Transverse colon (tissue), 3 donors: Measurements from ENCODE around the gene RAPGEF2.

Experiments
- EP300 ChIP-seq: sonication (generic); formaldehyde crosslinking; IDR thresholded peaks from one replicate; pipeline ENCODE4 v1.6.1; 2017; ENCODE audit warnings: antibody characterized with exemption, low read depth
- POLR2A ChIP-seq: fragments of 450-650 bp; IDR thresholded peaks from one replicate; pipeline ENCODE4 v1.6.1; 2016; ENCODE audit warnings: antibody characterized with exemption, mild to moderate bottlenecking, moderate library complexity
- TF ChIP-seq, protein P1 (sequence below), 5 experiments: fragments of 200-600 bp in 3 of 5; fragments of 450-650 bp in 2 of 5; sonication (generic) in 3 of 5; IDR thresholded peaks; 1 replicate in 2 of 5; 2 replicates in 3 of 5; pipeline ENCODE4 v1.5.1; 2016 to 2017; ENCODE audit warnings: antibody characterized with exemption in 5 of 5, inconsistent platforms in 3 of 5, mild to moderate bottlenecking in 2 of 5, moderate library complexity in 1 of 5

DNA sequence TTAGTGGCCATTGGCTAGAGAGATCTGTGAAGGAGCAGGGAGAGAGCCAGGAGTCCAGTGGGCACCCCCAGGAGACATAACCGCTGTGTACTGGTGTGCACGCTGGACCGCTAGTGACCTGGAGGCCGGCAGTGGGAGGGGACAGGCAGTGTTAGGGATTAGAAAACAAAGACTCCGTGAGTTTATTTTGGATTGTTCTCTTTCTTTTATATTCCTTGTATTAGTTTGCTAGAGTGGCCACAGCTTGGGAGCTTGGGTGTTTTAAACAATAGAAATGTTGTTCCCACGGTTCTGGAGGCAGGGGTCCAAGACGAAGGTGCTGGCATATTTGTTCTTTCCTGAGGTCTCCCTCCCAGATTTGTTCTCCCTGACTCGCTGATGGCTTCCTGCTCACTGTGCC, 266.4 kb downstream of the RAPGEF2 start:
- TF ChIP-seq EP300 = no peak
- TF ChIP-seq, protein P1, sequence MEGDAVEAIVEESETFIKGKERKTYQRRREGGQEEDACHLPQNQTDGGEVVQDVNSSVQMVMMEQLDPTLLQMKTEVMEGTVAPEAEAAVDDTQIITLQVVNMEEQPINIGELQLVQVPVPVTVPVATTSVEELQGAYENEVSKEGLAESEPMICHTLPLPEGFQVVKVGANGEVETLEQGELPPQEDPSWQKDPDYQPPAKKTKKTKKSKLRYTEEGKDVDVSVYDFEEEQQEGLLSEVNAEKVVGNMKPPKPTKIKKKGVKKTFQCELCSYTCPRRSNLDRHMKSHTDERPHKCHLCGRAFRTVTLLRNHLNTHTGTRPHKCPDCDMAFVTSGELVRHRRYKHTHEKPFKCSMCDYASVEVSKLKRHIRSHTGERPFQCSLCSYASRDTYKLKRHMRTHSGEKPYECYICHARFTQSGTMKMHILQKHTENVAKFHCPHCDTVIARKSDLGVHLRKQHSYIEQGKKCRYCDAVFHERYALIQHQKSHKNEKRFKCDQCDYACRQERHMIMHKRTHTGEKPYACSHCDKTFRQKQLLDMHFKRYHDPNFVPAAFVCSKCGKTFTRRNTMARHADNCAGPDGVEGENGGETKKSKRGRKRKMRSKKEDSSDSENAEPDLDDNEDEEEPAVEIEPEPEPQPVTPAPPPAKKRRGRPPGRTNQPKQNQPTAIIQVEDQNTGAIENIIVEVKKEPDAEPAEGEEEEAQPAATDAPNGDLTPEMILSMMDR (IDR thresholded peaks at IDR 0.05) = no peak
- TF ChIP-seq POLR2A = no peak
